Spleen (tissue), 11 donors: ENCODE data around the gene KCNJ12. TPM values are rescaled to one million over a fixed set of nuclear protein-coding genes. Genes with fewer than 3 reads are reported as not detected.
A peak's percentile ranks its signal among the peaks of the same experiment; 100 is the strongest.

Source experiments
- DNase-seq: peaks from one replicate; pipeline ENCODE4 v3.0.0-alpha.2; 2020
- H3K27ac ChIP-seq, 8 donors: fragments of 200-600 bp; sonication (generic) in 7 of 8; 1 replicate in 4 of 8; 2 replicates in 4 of 8; pipeline versions ENCODE4 v1.5.0 to v1.8.0; 2016 to 2021; ENCODE audit warnings: inconsistent platforms in 4 of 8, mild to moderate bottlenecking in 4 of 8, moderate library complexity in 1 of 8
- H3K27me3 ChIP-seq, 7 donors: fragments of 200-600 bp; sonication (generic) in 6 of 7; replicated peaks in 1 of 7; 1 replicate in 4 of 7; 2 replicates in 3 of 7; pipeline versions ENCODE4 v1.5.0 to v1.8.0; 2016 to 2021; ENCODE audit warnings: inconsistent platforms in 3 of 7, mild to moderate bottlenecking in 1 of 7
- H3K36me3 ChIP-seq, 6 donors: fragments of 200-600 bp; sonication (generic) in 5 of 6; 1 replicate in 4 of 6; 2 replicates in 2 of 6; pipeline versions ENCODE4 v1.5.0 to v1.8.0; 2016 to 2021; ENCODE audit warnings: inconsistent platforms in 2 of 6
- H3K4me1 ChIP-seq, 6 donors: fragments of 200-600 bp; sonication (generic) in 5 of 6; 1 replicate in 3 of 6; 2 replicates in 3 of 6; pipeline versions ENCODE4 v1.5.0 to v1.8.0; 2016 to 2021; ENCODE audit warnings: inconsistent platforms in 3 of 6
- H3K4me3 ChIP-seq, 8 donors: fragments of 200-600 bp; sonication (generic) in 7 of 8; 1 replicate in 4 of 8; 2 replicates in 4 of 8; pipeline versions ENCODE4 v1.5.0 to v1.8.0; 2016 to 2021; ENCODE audit warnings: inconsistent platforms in 4 of 8, mild to moderate bottlenecking in 4 of 8, moderate library complexity in 2 of 8
- H3K9me3 ChIP-seq, 8 donors: fragments of 200-600 bp; sonication (generic) in 7 of 8; 1 replicate in 4 of 8; 2 replicates in 4 of 8; pipeline versions ENCODE4 v1.5.0 to v1.8.0; 2016 to 2021; ENCODE audit warnings: inconsistent platforms in 4 of 8
- POLR2A ChIP-seq, 3 donors: fragments of 450-650 bp; IDR thresholded peaks; one replicate each; pipeline ENCODE4 v1.5.1; 2017; ENCODE audit warnings: antibody characterized with exemption in 3 of 3, mild to moderate bottlenecking in 1 of 3
- POLR2AphosphoS5 ChIP-seq, 3 donors: sonication (generic); formaldehyde crosslinking; IDR thresholded peaks; one replicate each; pipeline ENCODE4 v1.5.1; 2017; ENCODE audit warnings: antibody characterized with exemption in 3 of 3
- WGBS, 5 donors: extraction: QIAGEN DNeasy Blood & Tissue Kit in 3 of 5; methylation state at CpG; one replicate each; pipeline versions ENCODE4 v1.1.5 to v1.1.7; 2013 to 2018; 5-methylcytosine and 5-hydroxymethylcytosine counted together
- intact Hi-C: fragments of 100-400 bp; cut with DNase I; formaldehyde crosslinking; loops from one replicate; pipeline ENCODE4 v1.15.0; 2023; ENCODE audit warnings: low total_unique reads
- polyA plus RNA-seq, 3 donors: library from polyadenylated mRNA; stranded (reverse); fragments of 200-250 nt; gene quantifications; one replicate each; pipeline ENCODE4 v1.2.1, GENCODE V29; 2013
- total RNA-seq, 7 donors: library from RNA; depleted of rRNA in 3 of 7; stranded (reverse); fragments of >200 nt in 3 of 7; fragmentation: NEBNext Ultra II Directional in 4 of 7; extraction: Animal tissue kit (Norgen Biotek cat#: 25700) in 4 of 7; gene quantifications; one replicate each; pipeline versions ENCODE4 v1.1.0 to v1.2.1, GENCODE V29; 2016 to 2021
- TF ChIP-seq, protein P1 (sequence below), 11 experiments: fragments of 200-600 bp in 7 of 11; fragments of 450-650 bp in 4 of 11; sonication (generic) in 4 of 11; IDR thresholded peaks in 8 of 11; conservative IDR thresholded peaks in 3 of 11; 1 replicate in 7 of 11; 2 replicates in 4 of 11; pipeline versions ENCODE4 v1.4.0 to v1.8.0; 2016 to 2021; ENCODE audit warnings: antibody characterized with exemption in 11 of 11, inconsistent platforms in 4 of 11, mild to moderate bottlenecking in 1 of 11
- donor health status: healthy with polysubstance abuse.
- donor health status: DM: no; HTN: no; CAD: no; lungs with moderate emphysema.
- donor health status: DM: no; HTN: no; CAD: no.
- donor health status: Bipolar disorder and iron deficiency.
- donor health status: healthy.
- donor health status: DM: no; HTN: no; CAD: no.
- donor health status: DM: yes; HTN: yes; CAD: no.

The KCNJ12 gene
- total and polyA plus RNA-seq, 10 donors, result 0.11 to 4.8 (median 2.2) TPM

DNA sequence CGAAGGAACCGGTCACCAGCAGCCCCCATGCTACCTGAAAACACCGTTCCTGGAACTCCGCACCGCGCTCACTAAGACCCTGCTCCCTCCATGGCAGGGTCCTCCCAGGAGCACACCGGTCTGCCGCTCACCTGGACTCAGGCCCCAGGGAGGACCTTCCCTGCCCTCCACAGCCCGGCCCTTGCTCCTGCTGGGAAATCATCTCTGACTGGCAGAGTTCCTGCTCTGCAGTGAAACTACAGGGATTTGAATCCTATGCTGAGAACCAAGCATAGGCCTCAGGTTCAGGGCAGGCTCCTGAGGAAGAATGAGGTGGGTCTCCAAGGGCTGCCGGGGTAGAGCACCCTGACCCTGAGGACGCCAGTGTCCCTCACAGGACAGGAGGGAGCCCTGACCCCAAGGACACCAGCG, 88.5 kb downstream of the KCNJ12 start:
- Histone ChIP-seq H3K4me3 (no peak overlapping the region), H3K9me3 (no peaks in the 10 kb centered on the region), H3K27ac (peak overlapping the region in 6 of 8 donors; percentile 60 to 87 (median 80)), H3K36me3 (no peaks in the 10 kb centered on the region), H3K4me1 (peaks cover 0 to 28% (median 17%) of the 10 kb centered on the region in 6 donors), H3K27me3 (peaks cover 0 to 16% (median 0%) of the 10 kb centered on the region in 7 donors)
- TF ChIP-seq POLR2A (IDR thresholded peaks at IDR 0.05), result no peak
- TF ChIP-seq, protein P1, sequence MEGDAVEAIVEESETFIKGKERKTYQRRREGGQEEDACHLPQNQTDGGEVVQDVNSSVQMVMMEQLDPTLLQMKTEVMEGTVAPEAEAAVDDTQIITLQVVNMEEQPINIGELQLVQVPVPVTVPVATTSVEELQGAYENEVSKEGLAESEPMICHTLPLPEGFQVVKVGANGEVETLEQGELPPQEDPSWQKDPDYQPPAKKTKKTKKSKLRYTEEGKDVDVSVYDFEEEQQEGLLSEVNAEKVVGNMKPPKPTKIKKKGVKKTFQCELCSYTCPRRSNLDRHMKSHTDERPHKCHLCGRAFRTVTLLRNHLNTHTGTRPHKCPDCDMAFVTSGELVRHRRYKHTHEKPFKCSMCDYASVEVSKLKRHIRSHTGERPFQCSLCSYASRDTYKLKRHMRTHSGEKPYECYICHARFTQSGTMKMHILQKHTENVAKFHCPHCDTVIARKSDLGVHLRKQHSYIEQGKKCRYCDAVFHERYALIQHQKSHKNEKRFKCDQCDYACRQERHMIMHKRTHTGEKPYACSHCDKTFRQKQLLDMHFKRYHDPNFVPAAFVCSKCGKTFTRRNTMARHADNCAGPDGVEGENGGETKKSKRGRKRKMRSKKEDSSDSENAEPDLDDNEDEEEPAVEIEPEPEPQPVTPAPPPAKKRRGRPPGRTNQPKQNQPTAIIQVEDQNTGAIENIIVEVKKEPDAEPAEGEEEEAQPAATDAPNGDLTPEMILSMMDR (IDR thresholded peaks at IDR 0.05 in 8 of 11, conservative IDR thresholded peaks at IDR 0.05 in 3 of 11), result no peak
- TF ChIP-seq POLR2AphosphoS5 (IDR thresholded peaks at IDR 0.05), result no peak
- 54 to 77% (median 67%) methylated on average over 8 to 12 of the region's 12 CpGs for WGBS, 5 donors
- no peak for DNase-seq
- intact Hi-C loops, result no loop called here

DNA sequence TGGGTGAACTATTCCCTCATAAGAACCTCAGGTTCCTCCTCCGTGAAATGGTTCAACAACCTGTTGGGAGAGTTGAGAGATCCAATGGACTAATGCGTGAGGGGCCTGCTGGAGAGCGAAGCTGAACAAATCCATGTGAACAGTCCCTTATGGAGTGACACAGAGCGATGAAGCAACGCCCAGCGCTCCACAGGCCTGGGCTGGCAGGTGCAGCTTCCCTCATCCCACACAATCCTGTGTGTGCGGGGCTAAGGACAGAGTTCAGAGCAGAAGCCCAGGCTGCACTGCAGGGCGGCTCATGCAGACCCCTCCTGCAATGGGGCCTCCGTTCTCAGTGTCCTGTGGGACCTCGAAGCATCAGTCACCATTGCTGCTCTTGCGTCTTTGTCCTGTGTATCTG, 90.4 kb downstream of the KCNJ12 start:
- TF ChIP-seq POLR2AphosphoS5 (IDR thresholded peaks at IDR 0.05), result no peak
- TF ChIP-seq, protein P1 (IDR thresholded peaks at IDR 0.05 in 8 of 11, conservative IDR thresholded peaks at IDR 0.05 in 3 of 11), result no peak
- Histone ChIP-seq H3K4me1 (peaks cover 0 to 28% (median 17%) of the 10 kb centered on the region in 6 donors), H3K27ac (no peak overlapping the region), H3K4me3 (no peak overlapping the region), H3K27me3 (peaks cover 0 to 16% (median 0%) of the 10 kb centered on the region in 7 donors), H3K36me3 (no peaks in the 10 kb centered on the region), H3K9me3 (no peaks in the 10 kb centered on the region)
- DNase-seq, result no peak
- intact Hi-C loops, result no loop called here
- 89 to 96% (median 93%) methylated on average over 7 to 11 of the region's 11 CpGs for WGBS, 5 donors

DNA sequence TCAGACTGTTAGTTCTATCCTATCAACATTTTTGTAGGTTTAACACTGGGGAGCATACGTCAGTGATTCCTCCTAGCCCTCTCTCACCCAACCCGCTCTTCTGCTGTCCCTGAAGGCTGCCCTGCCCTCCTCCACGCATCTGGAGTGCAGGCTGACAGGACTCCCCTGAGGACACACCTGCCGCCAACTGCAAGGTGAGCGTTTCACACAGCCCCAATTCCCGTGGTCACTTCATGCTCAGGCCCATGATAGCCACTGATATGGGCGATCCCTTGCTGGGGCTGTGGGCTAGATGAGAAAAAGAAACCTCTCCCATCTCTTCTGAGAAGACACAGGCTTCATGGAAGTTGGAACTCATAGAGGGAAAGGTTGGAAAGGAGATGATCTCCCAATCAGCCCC, 91.0 kb downstream of the KCNJ12 start:
- peaks cover 0 to 16% (median 0%) of the 10 kb centered on the region in 7 donors for H3K27me3 ChIP-seq
- H3K9me3 ChIP-seq, result no peaks in the 10 kb centered on the region
- H3K36me3 ChIP-seq, result no peaks in the 10 kb centered on the region
- H3K4me3 ChIP-seq, result no peak overlapping the region
- peaks cover 0 to 26% (median 17%) of the 10 kb centered on the region in 6 donors for H3K4me1 ChIP-seq
- intact Hi-C loops, result no loop called here
- no peak for DNase-seq
- 82 to 92% (median 84%) methylated on average over 7 of the region's 7 CpGs for WGBS, 5 donors
- no peak overlapping the region for H3K27ac ChIP-seq
- TF ChIP-seq POLR2A (IDR thresholded peaks at IDR 0.05) (no peak), POLR2AphosphoS5 (IDR thresholded peaks at IDR 0.05) (no peak)
- TF ChIP-seq, protein P1 (IDR thresholded peaks at IDR 0.05 in 8 of 11, conservative IDR thresholded peaks at IDR 0.05 in 3 of 11), result no peak

DNA sequence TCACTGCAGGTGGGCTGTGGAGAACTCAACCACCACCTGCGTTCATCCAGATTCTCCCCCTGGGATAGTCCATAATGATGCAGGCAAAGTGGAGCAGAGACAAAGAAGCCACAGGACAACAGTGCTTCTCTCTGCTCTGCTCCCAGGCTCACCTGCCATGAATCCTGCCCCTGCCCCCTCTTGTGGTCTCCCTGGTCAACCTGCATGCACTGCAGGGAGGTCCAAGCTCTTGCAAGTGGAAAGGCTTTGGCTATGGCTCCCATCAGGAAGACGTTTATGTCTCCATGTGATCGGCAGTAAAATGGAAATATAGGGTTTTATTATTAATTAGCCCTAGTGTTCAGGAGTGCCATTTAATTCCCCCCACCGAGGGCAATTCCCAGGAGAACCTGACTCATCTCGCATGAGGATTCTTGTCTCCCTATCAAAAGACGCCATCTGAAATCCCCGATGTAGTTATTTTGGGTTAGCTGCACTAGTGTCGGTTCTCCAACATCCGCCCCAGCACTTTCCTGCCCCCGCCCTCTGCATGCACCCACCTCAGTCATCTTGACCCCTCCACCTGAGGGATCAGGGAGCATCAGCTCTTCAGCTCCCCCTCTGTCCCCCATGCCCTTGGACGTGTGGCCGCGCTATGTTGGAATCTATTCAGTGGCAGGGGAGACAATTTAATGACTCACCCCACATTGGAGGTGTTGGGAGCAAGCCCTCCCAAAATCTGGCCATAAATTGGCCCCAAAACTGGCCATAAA, 91.8 kb downstream of the KCNJ12 start:
- DNase-seq, result no peak
- no peak overlapping the region for H3K27ac ChIP-seq
- no peak overlapping the region for H3K4me3 ChIP-seq
- no peak for TF ChIP-seq POLR2AphosphoS5 (IDR thresholded peaks at IDR 0.05)
- TF ChIP-seq POLR2A (IDR thresholded peaks at IDR 0.05), result no peak
- TF ChIP-seq, protein P1 (IDR thresholded peaks at IDR 0.05 in 8 of 11, conservative IDR thresholded peaks at IDR 0.05 in 3 of 11), result no peak
- H3K36me3 ChIP-seq, result no peaks in the 10 kb centered on the region
- 85 to 92% (median 90%) methylated on average over 13 of the region's 13 CpGs for WGBS, 5 donors
- H3K9me3 ChIP-seq, result no peaks in the 10 kb centered on the region
- peaks cover 0 to 16% (median 0%) of the 10 kb centered on the region in 7 donors for H3K27me3 ChIP-seq
- H3K4me1 ChIP-seq, result peaks cover 0 to 19% (median 12%) of the 10 kb centered on the region in 6 donors
- intact Hi-C loops, result no loop called here
